Adrenal gland (tissue), 5 donors: ENCODE measurements around the gene MGMT.

Experiments used
- CTCF ChIP-seq, 6 experiments: fragments of 450-650 bp in 4 of 6; fragments of 200-600 bp in 2 of 6; sonication (generic) in 1 of 6; IDR thresholded peaks; 1 replicate in 5 of 6; 2 replicates in 1 of 6; pipeline versions ENCODE4 v1.5.1 to v1.8.0; 2016 to 2021; ENCODE audit warnings: antibody characterized with exemption in 6 of 6, mild to moderate bottlenecking in 2 of 6, moderate library complexity in 1 of 6
- POLR2A ChIP-seq, 2 donors: fragments of 450-650 bp; IDR thresholded peaks; one replicate each; pipeline ENCODE4 v1.6.1; 2017; ENCODE audit warnings: antibody characterized with exemption in 2 of 2, mild to moderate bottlenecking in 2 of 2, moderate library complexity in 1 of 2
- donor health status: DM: no; HTN: no; CAD: no.

- TF ChIP-seq POLR2A (IDR thresholded peaks at IDR 0.05) (no peak), CTCF (IDR thresholded peaks at IDR 0.05) (no peak)
Measured at GRCh38 chr10:129564923-129565322, 97.9 kb downstream of the MGMT start.
